ENCODE data around the gene FAM32A.
"Not testable (repeated sequence)": the region's sequence is repeated elsewhere in the genome, so short reads cannot be mapped to it uniquely, and the experiment has no call there.

FAM32A gene

GRCh38 chr19:16164222-16164890, 20.9 kb upstream of the FAM32A start:
- DNase-seq (ENCODE audit: insufficient read length, low spot score) (no peak), FAIRE-seq (no peak)
- no peak for TF ChIP-seq CTCF (IDR thresholded peaks at IDR 0.05; ENCODE audit: insufficient read depth, missing control alignments)

- no peak for TF ChIP-seq CTCF (IDR thresholded peaks at IDR 0.05; ENCODE audit: insufficient read depth, missing control alignments)
- FAIRE-seq (no peak), DNase-seq (ENCODE audit: insufficient read length, low spot score) (no peak)
Measured at GRCh38 chr19:16166417-16166816, 18.8 kb upstream of the FAM32A start.

DNA sequence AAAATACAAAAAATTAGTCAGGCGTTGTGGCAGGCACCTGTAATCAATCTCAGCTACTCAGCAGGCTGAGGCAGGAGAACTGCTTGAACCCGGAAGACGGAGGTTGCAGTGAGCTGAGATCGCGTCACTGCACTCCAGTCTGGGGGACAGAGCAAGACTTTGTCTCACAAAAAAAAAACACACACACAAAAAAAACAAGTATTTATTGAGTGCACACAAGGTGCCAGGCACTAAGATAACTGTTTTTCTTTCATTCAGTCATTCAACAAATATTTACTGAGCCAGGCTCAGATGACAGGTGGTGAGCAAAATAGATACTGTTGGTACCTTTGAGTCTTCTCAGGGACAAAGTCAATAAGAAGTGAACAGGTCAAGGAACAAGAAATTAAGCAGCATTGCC, 18.2 kb upstream of the FAM32A start:
- no peak for TF ChIP-seq CTCF (IDR thresholded peaks at IDR 0.05; ENCODE audit: insufficient read depth, missing control alignments)
- no peak for FAIRE-seq
- DNase-seq (ENCODE audit: insufficient read length, low spot score) = no peak

GRCh38 chr19:16168465-16169081, 16.6 kb upstream of the FAM32A start:
- no peak for FAIRE-seq
- DNase-seq (ENCODE audit: insufficient read length, low spot score) = no peak
- no peak for TF ChIP-seq CTCF (IDR thresholded peaks at IDR 0.05; ENCODE audit: insufficient read depth, missing control alignments)

- TF ChIP-seq CTCF (IDR thresholded peaks at IDR 0.05; ENCODE audit: insufficient read depth, missing control alignments) = no peak
- DNase-seq (ENCODE audit: insufficient read length, low spot score) (no peak), FAIRE-seq (no peak)
Measured at GRCh38 chr19:16170134-16170533, 15.1 kb upstream of the FAM32A start.

- FAIRE-seq (no peak), DNase-seq (ENCODE audit: insufficient read length, low spot score) (no peak)
- no peak for TF ChIP-seq CTCF (IDR thresholded peaks at IDR 0.05; ENCODE audit: insufficient read depth, missing control alignments)
Measured at GRCh38 chr19:16175954-16176353, 9.3 kb upstream of the FAM32A start.

DNA sequence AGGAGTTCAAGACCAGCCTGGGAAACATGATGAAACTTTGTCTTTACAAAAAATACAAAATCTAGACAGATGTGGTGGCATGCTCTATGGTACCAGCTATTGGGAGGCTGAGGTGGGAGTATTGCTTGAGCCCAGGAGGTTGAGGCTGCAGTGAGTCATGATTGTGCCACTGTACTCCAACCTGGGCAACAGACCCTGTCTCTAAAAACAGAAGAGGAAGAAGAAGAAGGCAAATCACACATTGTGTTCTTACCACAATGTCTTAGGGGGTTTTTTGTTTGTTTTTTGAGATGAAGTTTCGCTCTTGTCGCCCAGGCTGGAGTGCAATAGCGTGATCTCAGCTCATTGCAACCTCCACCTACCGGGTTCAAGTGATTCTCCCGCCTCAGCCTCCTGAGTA, 6.3 kb upstream of the FAM32A start:
- FAIRE-seq; DNase-seq (ENCODE audit: insufficient read length, low spot score): not testable (repeated sequence)

All from D721Med (cell line).